SK-N-SH (cell line): ENCODE results near the gene STRADA.

Experiments
- CTCF ChIP-seq: fragments of 200-600 bp; sonication (generic); IDR thresholded peaks from 2 replicates; pipeline ENCODE4 v1.6.1; 2017; ENCODE audit warnings: antibody characterized with exemption, mild to moderate bottlenecking, moderate library complexity
- ELF1 ChIP-seq: IDR thresholded peaks from 2 replicates; pipeline ENCODE4 v1.4.0; 2012
- EP300 ChIP-seq, 2 experiments: IDR thresholded peaks; 2 replicates each; pipeline versions ENCODE4 v1.4.0 to v1.6.1; 2012; ENCODE audit warnings: borderline replicate concordance in 1 of 2, low read depth in 1 of 2, low read length in 1 of 2
- GATA2 ChIP-seq: sonication (generic); formaldehyde crosslinking; IDR thresholded peaks from 2 replicates; pipeline ENCODE4 v1.5.0; 2020; ENCODE audit warnings: mild to moderate bottlenecking, missing genetic modification reagents
- NFIC ChIP-seq: IDR thresholded peaks from 2 replicates; pipeline ENCODE4 v1.4.0; 2012; ENCODE audit warnings: borderline replicate concordance
- POLR2AphosphoS5 ChIP-seq: IDR thresholded peaks from 2 replicates; pipeline ENCODE4 v1.6.1; 2012; ENCODE audit warnings: low read depth, low read length
- RAD21 ChIP-seq: IDR thresholded peaks from 2 replicates; pipeline ENCODE4 v1.6.1; 2012; ENCODE audit warnings: mild to moderate bottlenecking, low read length
- RCOR1 ChIP-seq: fragments of 150-350 bp; IDR thresholded peaks from 2 replicates; pipeline ENCODE4 v1.6.1; 2017; ENCODE audit warnings: antibody characterized with exemption, low read length
- SMC3 ChIP-seq: IDR thresholded peaks from 2 replicates; pipeline ENCODE4 v1.6.1; 2012; ENCODE audit warnings: low read depth, low read length, improper control_type of control experiment
- TAF1 ChIP-seq: IDR thresholded peaks from 2 replicates; pipeline ENCODE4 v1.6.1; 2012; ENCODE audit warnings: low read depth, mild to moderate bottlenecking, low read length, moderate library complexity, borderline replicate concordance
- USF1 ChIP-seq: IDR thresholded peaks from 2 replicates; pipeline ENCODE4 v1.4.0; 2012; ENCODE audit warnings: low read depth, borderline replicate concordance
- USF2 ChIP-seq: fragments of 150-350 bp; IDR thresholded peaks from 2 replicates; pipeline ENCODE4 v1.6.1; 2017; ENCODE audit warnings: antibody characterized with exemption, low read length, low read depth, borderline replicate concordance
- YY1 ChIP-seq: IDR thresholded peaks from 2 replicates; pipeline ENCODE4 v1.4.0; 2012; ENCODE audit warnings: low read depth, mild to moderate bottlenecking
- ZBTB33 ChIP-seq: IDR thresholded peaks from 2 replicates; pipeline ENCODE4 v1.4.0; 2012; ENCODE audit warnings: low read depth, borderline replicate concordance

GRCh38 chr17:63698381-63698885, 43.2 kb downstream of the STRADA start:
- TF ChIP-seq GATA2 (no peak), SMC3 (no peak), ELF1 (no peak), RCOR1 (no peak), POLR2AphosphoS5 (no peak), CTCF (no peak), RAD21 (no peak), ZBTB33 (no peak), TAF1 (no peak), YY1 (no peak), EP300 (IDR thresholded peaks at IDR 0.05; ENCODE audit: borderline replicate concordance in 1 of 2, low read depth in 1 of 2, low read length in 1 of 2) (no peak), USF2 (no peak), USF1 (no peak), NFIC (no peak)
